EL (cell line): ENCODE data around the gene ABLIM3.
A peak's percentile ranks its signal among the peaks of the same experiment; 100 is the strongest.

ENCODE experiments used
- DNase-seq: peaks from one replicate; pipeline ENCODE4 v3.0.0-alpha.2; 2016

Gene ABLIM3

DNA sequence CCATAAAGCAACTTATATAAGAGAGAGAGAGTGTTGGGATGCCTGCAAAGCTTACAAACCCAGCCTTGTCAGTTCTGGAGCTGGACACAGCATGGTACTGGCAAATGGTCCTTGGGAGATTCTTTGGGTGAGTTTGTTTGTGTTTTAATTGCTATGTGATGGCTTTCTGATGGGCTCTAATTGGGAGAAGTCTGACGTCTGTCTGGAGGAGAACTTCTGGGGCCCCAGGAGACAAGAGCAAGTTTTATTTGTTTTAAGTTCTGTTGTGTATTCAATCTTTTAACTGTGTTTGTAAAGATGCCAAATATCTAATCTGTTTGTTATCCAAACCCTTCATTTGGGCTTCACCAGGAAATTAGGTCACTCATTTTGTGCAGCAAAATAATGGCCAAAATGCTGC lies 80.0 kb downstream of the ABLIM3 start:
- DNase-seq: peak; percentile 53

DNA sequence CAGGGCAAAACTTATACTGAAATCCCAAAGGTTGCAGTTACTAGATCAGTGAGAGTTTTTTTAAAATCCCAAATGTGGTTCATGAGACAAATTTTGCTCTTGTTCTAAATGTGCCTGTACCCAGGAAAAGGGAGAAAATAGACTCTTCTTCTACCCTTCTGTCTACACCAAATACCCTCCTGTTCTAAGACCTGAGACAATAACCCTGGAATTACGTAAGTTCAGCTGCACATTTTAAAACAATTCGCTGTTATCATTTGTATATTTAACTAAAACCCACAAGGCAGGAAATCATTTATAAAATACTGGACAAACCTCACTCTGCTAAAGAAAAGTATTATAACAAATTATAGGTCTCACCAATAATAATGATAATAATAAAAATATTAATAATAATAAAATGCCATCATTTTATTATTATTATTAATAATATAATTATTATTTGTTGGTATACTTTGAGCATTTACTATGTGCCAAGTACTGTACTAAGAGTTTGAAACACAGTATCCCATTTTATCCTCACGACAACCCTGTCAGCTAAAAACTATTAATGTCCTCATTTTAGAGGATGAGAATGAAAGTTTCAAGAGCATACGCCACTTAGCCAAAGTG lies 80.5 kb downstream of the ABLIM3 start:
- DNase-seq: peak; percentile 37

DNA sequence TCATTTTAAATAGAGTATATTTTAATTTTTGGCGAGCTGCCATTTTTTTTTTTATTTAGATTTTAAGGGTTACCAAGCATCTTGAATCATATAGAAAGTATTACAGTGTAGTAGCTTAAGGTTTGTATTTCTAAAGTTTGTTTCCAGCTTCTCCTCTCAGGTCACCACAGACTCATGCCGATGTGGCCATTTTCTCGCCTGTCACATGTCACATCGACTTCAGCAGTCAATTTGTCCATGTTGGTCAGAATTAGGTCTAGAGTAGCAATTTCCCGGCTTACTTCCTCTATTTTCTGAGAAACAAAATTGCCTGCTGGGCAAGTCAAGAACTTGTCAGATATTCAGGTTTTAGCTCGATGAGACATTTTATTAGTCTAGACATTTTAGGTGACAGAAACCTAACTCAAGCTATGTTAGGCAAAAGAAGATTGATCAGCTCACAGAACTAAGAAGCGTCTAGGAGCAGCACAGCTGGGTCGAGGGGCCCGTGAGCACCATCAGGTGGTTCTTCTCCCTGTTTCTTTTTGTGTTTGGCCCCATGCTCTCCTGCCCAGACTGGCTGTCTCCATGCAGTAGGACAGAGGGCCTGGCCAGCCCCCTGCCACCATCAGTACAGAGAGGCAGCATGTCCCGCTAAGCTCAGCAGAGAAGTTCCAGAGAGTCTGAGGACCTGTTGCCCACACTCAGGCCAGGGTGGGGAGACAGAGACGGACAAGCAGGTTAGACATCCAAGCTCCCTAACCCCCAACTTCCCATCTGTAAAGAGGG lies 82.0 kb downstream of the ABLIM3 start:
- no peak for DNase-seq

DNA sequence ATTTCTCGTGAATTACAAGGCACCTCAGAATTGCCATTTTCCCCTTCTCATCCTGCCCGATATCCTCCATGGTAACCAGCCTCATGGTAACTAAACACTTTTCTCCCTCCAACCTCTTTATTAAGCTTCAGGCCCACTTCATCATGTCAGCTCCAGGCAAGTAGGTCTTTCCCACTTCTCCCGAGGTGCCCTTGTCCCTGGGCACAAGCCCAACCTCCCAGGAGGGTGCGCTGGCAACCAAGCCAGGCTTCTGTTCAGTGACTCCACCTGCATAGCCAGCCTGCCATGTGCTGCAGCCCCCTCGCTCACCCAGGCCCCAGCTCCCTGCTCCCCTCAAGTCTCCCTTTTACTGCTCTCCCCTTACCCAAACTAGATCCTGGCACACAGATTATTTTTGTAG lies 83.0 kb downstream of the ABLIM3 start:
- DNase-seq: no peak

DNA sequence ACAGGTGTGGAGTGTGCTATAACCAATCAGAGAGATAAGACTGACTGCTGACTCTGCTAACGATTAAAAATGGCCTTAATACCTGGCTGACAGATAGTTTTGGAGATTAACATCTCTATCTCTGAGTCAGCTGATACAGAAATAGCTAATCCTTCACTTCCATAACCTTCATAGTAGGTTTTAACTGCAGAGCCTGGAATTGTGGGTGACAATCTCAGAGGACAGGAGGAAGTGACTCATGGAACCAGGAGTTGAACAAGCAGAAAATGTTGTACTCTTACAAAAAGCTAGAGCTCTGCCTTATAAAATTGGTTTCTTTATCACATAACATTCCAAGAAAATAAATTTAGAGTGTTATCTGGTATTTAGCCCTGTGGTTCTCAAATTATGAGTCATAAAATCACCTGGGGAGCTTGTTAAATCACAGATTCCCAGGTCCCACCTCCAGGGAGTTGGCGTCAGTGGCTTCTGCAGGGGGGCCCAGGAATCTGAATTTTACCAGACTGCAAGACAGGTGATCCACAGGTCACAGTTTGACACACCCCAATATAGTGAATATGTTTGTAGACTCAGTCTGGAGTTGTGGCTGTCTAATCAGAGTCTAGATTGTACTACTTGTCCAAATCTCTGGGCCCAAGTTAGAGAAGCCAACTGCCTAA lies 86.0 kb downstream of the ABLIM3 start:
- peak; percentile 78 for DNase-seq

DNA sequence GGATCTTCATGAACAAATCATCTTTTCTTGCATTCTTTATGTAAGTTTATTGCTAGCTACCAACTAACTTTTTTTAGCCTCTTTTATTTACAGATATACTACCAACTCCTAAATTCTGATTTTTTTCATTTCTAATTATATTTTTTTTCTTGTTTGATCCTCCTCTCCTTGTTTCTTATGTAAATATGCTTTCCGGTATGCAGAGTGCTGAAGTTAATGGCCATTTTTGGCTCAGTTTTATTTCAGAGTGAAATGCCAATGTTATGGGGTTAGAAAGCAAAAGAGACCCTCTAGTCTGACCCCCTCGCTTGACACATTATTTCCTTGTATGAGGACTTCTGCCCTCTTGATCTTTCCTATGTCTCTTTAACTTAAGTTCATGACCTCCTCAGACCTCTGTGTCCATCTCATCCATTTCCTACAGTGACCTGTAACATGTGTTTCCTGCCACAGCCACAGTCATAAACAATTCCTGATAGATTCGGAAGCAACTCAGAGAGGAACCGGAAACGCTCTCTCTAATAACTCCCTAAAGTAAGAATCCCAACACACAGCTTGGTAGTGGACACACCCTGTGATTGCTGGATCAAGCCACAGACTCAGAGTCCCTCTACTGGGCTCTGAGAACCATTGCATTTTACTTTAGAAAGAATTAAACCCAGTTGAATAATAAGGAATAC lies 87.5 kb downstream of the ABLIM3 start:
- peak; percentile 91 for DNase-seq

DNA sequence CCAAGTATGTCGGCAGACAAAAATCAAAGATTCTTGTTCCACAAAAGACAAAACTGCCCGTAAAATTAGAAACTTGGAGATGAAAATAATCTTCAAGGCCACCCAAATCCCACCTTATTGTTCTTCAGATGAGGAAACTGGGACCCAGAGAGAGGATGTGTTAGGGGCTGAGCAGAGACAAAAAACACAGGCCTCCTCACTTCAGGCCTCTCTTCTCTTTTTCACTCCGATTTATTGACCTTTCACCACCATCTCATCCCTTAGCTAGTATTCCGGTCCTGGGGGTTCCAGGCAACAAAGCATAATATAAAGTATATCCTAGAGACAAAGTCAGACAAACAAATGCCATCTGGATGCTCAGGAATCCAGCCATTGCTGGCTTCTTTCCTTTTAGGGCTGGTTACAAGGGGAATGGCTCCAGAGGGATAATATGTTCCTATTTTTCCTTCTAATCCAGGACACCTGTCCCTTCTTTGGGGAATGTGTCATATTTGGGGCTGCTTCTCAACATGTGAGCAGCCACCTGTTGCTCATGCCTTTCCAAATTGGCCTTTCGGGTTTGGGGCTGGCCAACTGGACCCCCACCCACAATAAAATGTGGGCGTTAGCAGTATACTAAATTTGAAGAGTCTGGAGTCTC lies 88.1 kb downstream of the ABLIM3 start:
- no peak for DNase-seq

DNA sequence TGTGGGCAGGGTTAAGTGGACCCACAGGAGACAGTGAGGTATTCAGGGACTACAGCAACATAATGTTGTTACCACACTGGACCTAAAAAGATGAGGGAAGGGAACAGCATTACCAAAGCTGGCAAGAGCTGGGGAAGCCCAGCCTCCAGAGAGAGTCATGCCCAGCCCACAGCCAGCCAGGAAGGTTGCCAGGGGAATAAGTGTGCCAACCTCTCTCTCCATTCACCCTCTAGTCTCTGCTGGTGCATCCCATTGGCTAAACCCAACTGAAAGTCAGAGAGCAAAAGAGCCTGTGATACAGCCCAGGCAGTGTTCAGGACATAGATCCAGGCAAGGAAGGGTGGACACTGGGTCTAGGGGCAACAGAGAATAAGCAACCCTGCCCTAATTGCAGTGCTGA lies 94.5 kb downstream of the ABLIM3 start:
- no peak for DNase-seq

DNA sequence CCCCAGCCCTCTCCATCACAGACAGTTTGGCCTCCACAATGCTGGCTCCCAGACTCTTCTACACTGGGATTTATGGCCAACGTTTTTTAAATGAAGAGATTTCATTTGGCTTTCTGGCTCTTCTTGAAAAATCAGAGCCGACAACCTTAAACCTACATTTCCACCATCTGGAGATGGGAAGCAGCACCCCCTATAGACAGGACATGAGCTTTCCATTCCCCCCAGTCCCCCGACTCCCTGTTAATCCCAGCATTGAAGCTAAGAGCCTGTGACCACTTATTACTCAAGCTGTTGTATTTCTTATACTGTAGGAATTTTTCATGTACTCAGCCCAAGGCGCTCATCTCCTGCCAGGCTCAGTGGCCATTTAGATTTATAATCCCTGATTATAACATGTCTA lies 96.4 kb downstream of the ABLIM3 start:
- DNase-seq: no peak

DNA sequence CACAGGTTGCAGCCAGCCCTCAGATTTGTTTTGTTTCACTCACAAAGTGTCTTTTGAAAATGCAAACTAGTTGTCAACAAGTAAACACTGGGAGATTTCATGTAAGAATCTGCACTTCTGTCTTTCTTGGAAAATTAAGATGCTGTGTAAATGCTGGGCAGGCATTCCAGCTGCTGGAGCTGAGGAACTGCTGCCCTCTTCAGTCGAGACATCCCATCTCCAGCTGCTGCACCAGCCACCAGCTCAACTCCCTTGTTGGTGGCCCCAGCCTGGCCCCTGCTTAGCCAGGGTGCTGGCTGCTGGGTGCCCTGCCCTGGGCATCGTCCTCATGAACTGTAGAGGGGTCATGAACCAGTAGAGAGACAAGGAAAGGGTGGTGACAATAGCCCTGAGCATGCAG lies 97.2 kb downstream of the ABLIM3 start:
- DNase-seq: no peak

DNA sequence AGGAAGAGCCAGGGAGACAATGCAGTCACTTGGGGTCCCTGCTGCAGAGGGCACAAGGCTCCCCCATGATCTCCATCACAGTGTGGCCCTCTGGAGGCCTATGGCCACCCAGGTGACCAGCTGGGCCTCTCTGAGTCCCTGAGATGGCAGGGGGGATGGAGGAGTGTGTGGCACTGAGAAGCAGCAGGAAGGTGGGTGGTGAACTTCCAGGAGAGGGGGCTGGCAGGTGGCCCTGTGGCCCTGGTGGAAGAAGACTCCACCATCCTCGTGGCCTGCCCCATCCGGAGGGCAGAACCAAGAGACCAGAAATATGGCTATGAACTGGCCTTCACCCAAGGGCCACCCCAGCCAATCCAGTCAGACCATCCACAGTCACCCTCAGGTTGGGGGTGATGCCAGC lies 98.6 kb downstream of the ABLIM3 start:
- no peak for DNase-seq

DNA sequence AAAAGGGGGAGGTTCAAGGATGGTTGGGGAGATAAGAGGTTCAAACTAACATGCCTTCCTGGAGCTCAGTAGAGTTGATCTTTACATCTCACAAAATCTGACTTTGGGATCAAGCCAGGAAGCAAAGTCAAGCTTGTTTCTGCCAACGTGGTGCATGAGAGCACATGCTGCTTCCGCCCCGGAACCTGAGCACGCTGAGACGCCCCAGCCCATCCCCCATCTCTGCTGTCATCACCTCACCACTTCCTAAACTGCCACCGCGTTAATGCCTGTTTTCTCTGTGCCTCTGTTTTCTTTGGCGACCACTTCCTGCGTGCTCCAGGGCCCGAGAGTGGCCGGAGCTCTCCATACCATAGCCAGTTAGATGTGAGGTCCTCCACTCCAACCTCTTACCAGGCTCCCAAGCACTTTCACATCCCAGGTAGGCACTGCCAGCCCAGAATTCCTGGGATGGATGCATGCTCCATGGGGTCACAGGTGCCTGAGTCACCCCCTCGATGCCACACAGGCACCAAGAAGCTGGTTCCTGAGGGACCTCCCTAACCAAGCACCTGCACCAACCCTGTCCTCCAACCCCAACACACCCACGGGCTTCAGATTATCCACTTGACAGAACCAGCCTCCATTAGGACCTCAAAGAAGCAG lies 99.2 kb downstream of the ABLIM3 start:
- no peak for DNase-seq

DNA sequence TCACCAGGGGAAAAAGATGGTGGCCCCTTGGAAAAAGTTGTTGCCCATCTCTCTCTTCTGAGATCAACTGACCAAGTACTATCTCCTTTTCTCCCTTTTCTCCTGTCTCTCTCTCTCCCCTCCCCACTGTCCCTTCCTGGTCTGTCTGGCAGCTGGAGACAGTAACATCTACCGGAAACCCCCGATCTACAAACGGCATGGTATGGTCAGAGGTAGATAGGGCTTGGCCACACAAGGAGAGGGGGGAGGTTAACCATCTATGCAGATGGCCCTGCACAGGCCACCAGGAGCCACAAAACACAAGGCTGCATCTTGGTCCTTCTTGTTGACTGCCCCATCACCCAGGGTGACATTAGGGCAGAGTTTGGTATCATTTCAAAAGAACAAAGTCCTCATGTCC lies 101.0 kb downstream of the ABLIM3 start:
- no peak for DNase-seq

DNA sequence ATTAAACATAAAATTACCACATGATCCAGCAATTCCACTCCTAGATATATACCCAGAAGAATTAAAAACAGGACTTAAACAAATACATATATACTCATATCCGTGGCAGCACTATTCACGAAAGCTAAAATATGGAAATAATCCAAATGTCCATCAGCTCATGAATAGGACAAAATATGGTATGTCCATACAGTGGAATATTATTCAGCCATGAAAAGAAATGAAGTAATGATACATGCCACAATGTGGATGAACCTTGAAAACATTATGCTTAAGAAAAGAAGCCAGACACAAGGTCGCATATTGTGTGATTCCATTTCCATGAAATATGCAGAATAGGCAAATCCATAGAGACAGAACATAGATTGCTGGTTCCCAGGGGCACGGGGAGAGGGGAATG lies 105.6 kb downstream of the ABLIM3 start:
- DNase-seq: no peak

DNA sequence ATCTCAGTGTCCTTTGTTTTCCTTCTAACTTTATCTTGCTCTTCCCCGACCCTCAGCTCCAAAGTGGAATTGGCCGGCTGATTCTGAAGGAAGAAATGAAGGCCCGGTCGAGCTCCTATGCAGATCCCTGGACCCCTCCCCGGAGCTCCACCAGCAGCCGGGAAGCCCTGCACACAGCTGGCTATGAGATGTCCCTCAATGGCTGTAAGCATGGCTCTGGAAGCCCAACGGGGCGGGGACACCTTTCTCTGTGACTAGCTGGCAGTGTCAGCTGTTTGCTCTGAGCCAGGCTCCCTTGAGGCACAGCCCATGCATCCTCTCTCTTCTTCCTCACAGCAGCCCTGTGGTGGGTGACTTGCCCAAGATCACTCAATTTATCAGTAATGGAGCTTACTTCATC lies 106.4 kb downstream of the ABLIM3 start:
- DNase-seq: no peak

DNA sequence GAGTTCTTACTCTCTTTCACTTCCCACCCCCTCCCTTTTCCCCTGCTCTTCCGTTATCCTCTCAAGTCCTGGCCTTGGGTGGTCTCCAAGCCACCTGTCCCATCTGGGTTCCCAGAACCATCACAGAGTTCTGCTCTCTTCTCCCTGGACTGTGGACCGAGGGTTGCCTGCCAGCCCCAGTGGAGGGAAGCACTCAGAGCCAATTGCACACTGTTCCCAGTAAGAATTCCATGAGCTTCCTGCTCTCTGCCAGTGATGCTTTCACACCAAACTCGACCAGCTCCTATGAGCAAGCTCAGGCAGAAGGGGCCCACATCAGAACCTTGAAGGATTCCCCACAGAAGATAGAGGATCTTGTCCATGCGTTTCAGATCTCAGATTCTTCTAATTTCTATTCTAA lies 110.3 kb downstream of the ABLIM3 start:
- no peak for DNase-seq

DNA sequence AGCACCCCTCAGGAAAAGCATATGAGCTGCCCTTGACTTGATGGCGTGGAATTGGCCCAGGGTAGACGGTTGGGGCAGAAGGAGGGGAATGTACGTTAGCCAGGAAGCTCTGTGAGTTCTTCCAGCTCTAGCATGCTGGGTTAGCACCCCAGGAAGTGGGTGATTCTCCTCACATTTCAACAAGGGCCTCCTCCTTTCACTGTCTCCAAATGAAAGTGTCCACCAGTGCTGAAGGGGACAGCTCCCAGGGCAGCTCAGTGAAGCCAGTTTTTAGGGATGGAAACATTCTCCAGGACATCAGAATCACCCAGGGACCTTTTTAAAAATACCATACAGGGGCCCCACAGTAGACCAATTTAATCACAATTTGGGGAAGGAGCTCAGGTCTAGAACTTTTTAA lies 113.2 kb downstream of the ABLIM3 start:
- peak; percentile 48 for DNase-seq

DNA sequence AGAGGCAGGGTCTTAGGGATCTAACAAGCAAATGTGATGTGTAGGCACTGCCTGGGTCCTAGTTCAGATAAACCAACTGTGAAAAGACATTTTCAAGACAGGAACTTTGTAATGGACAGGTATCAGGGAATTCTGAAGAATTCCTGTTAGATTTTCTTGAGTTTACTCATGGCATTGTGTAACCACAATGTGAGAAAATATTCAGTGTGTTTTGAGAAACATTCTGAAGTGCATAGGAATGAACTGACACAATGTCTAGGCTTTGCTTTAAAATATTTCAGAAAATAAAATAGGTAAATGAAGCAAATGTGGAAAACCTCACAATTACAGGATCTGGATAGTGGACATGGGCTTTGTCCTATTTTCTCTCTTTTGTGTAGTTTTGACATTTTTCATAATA lies 115.2 kb downstream of the ABLIM3 start:
- peak; percentile 63 for DNase-seq

DNA sequence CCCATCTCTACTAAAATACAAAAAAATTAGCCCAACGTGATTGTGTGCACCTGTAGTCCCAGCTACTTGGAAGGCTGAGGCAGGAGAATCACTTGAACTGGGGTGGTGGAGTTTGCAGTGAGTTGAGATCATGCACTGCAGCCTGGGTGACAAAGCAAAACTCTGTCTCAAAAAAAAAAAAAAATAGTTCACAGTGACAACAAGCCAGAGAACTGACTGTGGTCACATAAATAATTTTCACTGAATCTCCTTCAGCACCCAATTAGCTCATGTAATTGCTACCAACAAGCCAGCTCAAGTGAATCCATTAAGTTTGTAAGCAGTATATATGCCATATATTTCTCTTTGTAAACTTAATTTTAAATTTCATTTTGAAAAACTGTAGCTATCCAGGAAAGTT lies 115.8 kb downstream of the ABLIM3 start:
- DNase-seq: peak; percentile 13

DNA sequence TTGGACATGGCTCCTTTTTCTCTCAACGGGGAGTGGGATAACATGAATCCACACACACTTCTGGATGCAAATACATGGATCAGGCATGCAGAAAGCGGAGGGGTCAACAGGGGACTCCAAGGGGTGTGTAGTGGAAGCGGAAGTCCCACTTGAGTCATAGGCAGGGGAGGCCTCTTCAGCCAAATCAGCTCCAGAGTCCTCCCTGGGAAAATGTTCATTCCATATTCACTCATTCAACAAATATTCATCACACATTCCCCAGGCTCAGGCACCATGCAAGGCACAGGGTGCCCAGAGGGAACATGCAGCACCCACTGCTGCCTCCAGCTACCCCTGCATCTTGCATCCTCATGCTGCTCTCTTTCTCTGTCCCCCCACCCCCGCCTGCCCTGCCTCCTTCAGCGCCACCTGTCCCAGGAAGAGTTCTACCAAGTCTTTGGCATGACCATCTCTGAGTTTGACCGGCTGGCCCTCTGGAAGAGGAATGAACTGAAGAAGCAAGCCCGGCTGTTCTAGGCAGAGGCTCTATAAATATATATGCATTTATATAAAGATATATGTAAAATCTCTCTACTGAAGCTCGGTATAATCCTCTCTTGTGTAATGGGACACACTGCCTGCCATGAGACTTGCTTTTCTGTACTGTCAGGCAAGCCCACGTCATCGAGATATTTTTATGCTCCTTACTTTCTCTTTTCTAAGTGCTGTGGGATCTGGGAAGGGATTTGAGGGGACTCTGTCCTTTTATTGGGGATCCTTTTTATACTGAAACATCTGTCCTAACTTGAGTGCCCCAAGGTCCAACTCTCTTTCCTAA lies 116.8 kb downstream of the ABLIM3 start:
- DNase-seq: peak; percentile 97

DNA sequence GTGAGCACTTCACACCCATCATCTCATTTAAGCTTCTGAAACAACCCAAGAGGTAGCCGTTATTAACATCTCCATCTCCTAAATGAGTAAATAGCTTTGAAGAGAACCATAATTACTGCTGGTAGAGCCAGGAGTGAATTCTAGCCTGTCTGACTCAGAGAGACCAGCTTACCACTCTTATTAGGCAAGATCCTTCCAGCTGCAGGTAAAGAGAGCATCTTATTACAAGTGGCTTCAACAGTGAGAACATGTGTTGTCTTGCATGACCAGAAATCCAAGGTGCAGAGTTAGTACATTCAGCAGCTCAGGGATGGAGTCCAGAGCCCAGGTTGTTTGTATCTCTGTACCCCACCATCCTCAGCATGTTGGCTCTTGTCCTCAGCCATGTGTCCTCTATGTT lies 119.5 kb downstream of the ABLIM3 start:
- no peak for DNase-seq

DNA sequence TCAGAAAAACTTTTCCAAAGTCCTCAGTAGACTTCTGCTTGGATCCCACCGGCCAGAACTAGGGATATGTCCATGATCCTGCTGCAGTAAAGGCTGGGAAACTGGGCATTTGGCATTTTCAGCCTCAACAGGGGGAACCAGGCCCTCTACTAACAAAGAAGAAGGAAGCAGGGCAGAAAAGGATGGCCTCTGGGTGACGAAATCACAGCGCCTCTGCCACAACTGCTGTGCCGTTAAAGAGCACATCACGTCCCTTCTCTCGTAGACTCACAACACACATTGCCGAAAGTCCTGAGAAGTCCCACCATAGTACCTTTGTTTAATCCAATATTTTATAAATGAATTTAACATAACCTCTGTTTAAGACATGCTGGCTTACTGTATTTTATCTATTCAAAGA lies 120.0 kb downstream of the ABLIM3 start:
- no peak for DNase-seq
